ENCODE data around the gene FAM124B. TPM values are rescaled to one million over a fixed set of nuclear protein-coding genes. Genes with fewer than 3 reads are reported as not detected.
"Not testable (repeated sequence)": the region's sequence is repeated elsewhere in the genome, so short reads cannot be mapped to it uniquely, and the experiment has no call there.

Gene FAM124B
- total and polyA plus RNA-seq, 2 donors (not counting 1 experiment from before 2014, with no cell fraction given) = not detected

DNA sequence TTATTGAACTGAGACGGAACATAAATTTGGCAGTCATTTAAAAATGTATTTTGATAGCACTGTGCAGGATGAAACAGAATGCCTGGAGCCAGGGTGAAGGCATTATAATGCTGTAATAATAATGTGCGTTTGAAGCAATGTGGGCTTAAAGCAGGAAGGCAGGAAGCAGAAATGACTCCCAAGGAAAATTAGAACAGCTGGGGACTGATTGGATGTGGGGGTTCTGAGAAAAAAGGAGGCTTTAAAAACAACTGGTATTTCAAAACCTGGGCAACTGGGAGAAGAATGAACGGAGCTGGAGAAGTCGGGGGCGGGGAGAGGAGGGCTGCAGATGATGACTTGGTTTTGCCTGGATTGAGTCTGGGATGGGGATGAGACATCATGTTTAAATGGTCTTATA, 12.6 kb downstream of the FAM124B start:
- H3K4me3 ChIP-seq (replicated peaks in 1 of 4; ENCODE audit: control extremely low read depth in 1 of 4, insufficient read depth in 1 of 4, low read depth in 3 of 4, low read length in 4 of 4) = no peak overlapping the region
- H3K79me2 ChIP-seq (ENCODE audit: control insufficient read depth, insufficient read depth, low read length) = no peaks in the 10 kb centered on the region
- no peak for DNase-seq (ENCODE audit: low read depth in 2 of 2)
- H3K27me3 ChIP-seq (ENCODE audit: control insufficient read depth, insufficient read depth, low read length) = no peaks in the 10 kb centered on the region
- H3K36me3 ChIP-seq (ENCODE audit: control insufficient read depth, insufficient read depth, low read length) = no peaks in the 10 kb centered on the region
- no peak overlapping the region for H3K4me2 ChIP-seq (ENCODE audit: extremely low read depth, insufficient read depth, low read length)
- no peak for TF ChIP-seq EZH2 (IDR thresholded peaks at IDR 0.05; ENCODE audit: low read length, missing control alignments)
- no peak for TF ChIP-seq CTCF (conservative IDR thresholded peaks at IDR 0.05 in 1 of 2, IDR thresholded peaks at IDR 0.05 in 1 of 2; ENCODE audit: low read depth in 1 of 2, low read length in 2 of 2)
- H4K20me1 ChIP-seq (ENCODE audit: control insufficient read depth, extremely low read depth, insufficient read depth, low read length) = no peaks in the 10 kb centered on the region
- no peak overlapping the region for H3K9ac ChIP-seq (ENCODE audit: insufficient read depth, low read length)
- H3K4me1 ChIP-seq (ENCODE audit: control insufficient read depth, extremely low read depth, insufficient read depth, low read length) = no peaks in the 10 kb centered on the region
- H3K27ac ChIP-seq (ENCODE audit: insufficient read depth, low read length) = no peak overlapping the region
- H3K9me3 ChIP-seq (ENCODE audit: control insufficient read depth, insufficient read depth, low read depth, low read length) = no peaks in the 10 kb centered on the region
- no peak overlapping the region for H2AFZ ChIP-seq (ENCODE audit: low read length)

DNA sequence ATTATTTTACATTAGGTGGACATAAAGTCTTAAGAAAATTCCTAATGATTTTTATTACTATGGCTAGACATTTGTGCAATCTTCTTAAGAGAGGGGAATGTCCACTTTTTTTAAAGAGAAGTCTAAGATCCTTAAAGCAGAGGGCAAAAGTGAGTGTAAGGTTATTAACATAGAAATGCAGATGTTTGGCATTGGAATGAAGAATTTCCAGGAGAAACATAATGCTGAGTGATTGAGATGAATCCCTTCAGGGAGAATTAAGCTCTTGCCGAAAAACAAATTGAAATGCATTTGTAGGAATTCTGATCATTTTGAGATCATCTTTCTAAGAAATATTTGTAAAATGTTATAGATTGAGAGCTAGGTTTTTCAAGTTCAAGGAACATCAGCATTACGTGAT, 15.0 kb downstream of the FAM124B start:
- H2AFZ ChIP-seq (ENCODE audit: low read length) = no peak overlapping the region
- DNase-seq (ENCODE audit: low read depth in 2 of 2) = no peak
- no peaks in the 10 kb centered on the region for H3K27me3 ChIP-seq (ENCODE audit: control insufficient read depth, insufficient read depth, low read length)
- no peaks in the 10 kb centered on the region for H3K4me1 ChIP-seq (ENCODE audit: control insufficient read depth, extremely low read depth, insufficient read depth, low read length)
- no peaks in the 10 kb centered on the region for H3K9me3 ChIP-seq (ENCODE audit: control insufficient read depth, insufficient read depth, low read depth, low read length)
- no peak overlapping the region for H3K4me2 ChIP-seq (ENCODE audit: extremely low read depth, insufficient read depth, low read length)
- no peak overlapping the region for H3K27ac ChIP-seq (ENCODE audit: insufficient read depth, low read length)
- H3K9ac ChIP-seq (ENCODE audit: insufficient read depth, low read length) = no peak overlapping the region
- no peaks in the 10 kb centered on the region for H3K36me3 ChIP-seq (ENCODE audit: control insufficient read depth, insufficient read depth, low read length)
- H4K20me1 ChIP-seq (ENCODE audit: control insufficient read depth, extremely low read depth, insufficient read depth, low read length) = no peaks in the 10 kb centered on the region
- no peak for TF ChIP-seq CTCF (conservative IDR thresholded peaks at IDR 0.05 in 1 of 2, IDR thresholded peaks at IDR 0.05 in 1 of 2; ENCODE audit: low read depth in 1 of 2, low read length in 2 of 2)
- TF ChIP-seq EZH2 (IDR thresholded peaks at IDR 0.05; ENCODE audit: low read length, missing control alignments) = no peak
- no peaks in the 10 kb centered on the region for H3K79me2 ChIP-seq (ENCODE audit: control insufficient read depth, insufficient read depth, low read length)
- H3K4me3 ChIP-seq (replicated peaks in 1 of 4; ENCODE audit: control extremely low read depth in 1 of 4, insufficient read depth in 1 of 4, low read depth in 3 of 4, low read length in 4 of 4) = no peak overlapping the region

- TF ChIP-seq CTCF (conservative IDR thresholded peaks at IDR 0.05 in 1 of 2, IDR thresholded peaks at IDR 0.05 in 1 of 2; ENCODE audit: low read depth in 1 of 2, low read length in 2 of 2) (no peak), EZH2 (IDR thresholded peaks at IDR 0.05; ENCODE audit: low read length, missing control alignments) (no peak)
- H3K9ac ChIP-seq (ENCODE audit: insufficient read depth, low read length) = no peak overlapping the region
- no peaks in the 10 kb centered on the region for H3K79me2 ChIP-seq (ENCODE audit: control insufficient read depth, insufficient read depth, low read length)
- H3K4me3 ChIP-seq (replicated peaks in 1 of 4; ENCODE audit: control extremely low read depth in 1 of 4, insufficient read depth in 1 of 4, low read depth in 3 of 4, low read length in 4 of 4) = no peak overlapping the region
- no peak overlapping the region for H3K4me2 ChIP-seq (ENCODE audit: extremely low read depth, insufficient read depth, low read length)
- no peaks in the 10 kb centered on the region for H3K27me3 ChIP-seq (ENCODE audit: control insufficient read depth, insufficient read depth, low read length)
- no peaks in the 10 kb centered on the region for H4K20me1 ChIP-seq (ENCODE audit: control insufficient read depth, extremely low read depth, insufficient read depth, low read length)
- no peaks in the 10 kb centered on the region for H3K4me1 ChIP-seq (ENCODE audit: control insufficient read depth, extremely low read depth, insufficient read depth, low read length)
- H3K9me3 ChIP-seq (ENCODE audit: control insufficient read depth, insufficient read depth, low read depth, low read length) = no peaks in the 10 kb centered on the region
- H2AFZ ChIP-seq (ENCODE audit: low read length) = no peak overlapping the region
- H3K27ac ChIP-seq (ENCODE audit: insufficient read depth, low read length) = no peak overlapping the region
- DNase-seq (ENCODE audit: low read depth in 2 of 2) = no peak
- H3K36me3 ChIP-seq (ENCODE audit: control insufficient read depth, insufficient read depth, low read length) = no peaks in the 10 kb centered on the region
Observed at GRCh38 chr2:224382973-224383555, 18.8 kb downstream of the FAM124B start.

GRCh38 chr2:224382280-224382647, 19.6 kb downstream of the FAM124B start:
- not testable (repeated sequence) for H4K20me1 ChIP-seq (ENCODE audit: control insufficient read depth, extremely low read depth, insufficient read depth, low read length); H3K4me2 ChIP-seq (ENCODE audit: extremely low read depth, insufficient read depth, low read length); H3K27me3 ChIP-seq (ENCODE audit: control insufficient read depth, insufficient read depth, low read length); H3K27ac ChIP-seq (ENCODE audit: insufficient read depth, low read length); H3K9me3 ChIP-seq (ENCODE audit: control insufficient read depth, insufficient read depth, low read depth, low read length); H3K36me3 ChIP-seq (ENCODE audit: control insufficient read depth, insufficient read depth, low read length); H3K4me3 ChIP-seq (replicated peaks in 1 of 4; ENCODE audit: control extremely low read depth in 1 of 4, insufficient read depth in 1 of 4, low read depth in 3 of 4, low read length in 4 of 4); H3K79me2 ChIP-seq (ENCODE audit: control insufficient read depth, insufficient read depth, low read length); H2AFZ ChIP-seq (ENCODE audit: low read length); H3K9ac ChIP-seq (ENCODE audit: insufficient read depth, low read length); H3K4me1 ChIP-seq (ENCODE audit: control insufficient read depth, extremely low read depth, insufficient read depth, low read length); DNase-seq (ENCODE audit: low read depth in 2 of 2)

Data from fibroblast of lung (primary cell).